ENCODE measurements around the gene CLGN.

Gene CLGN

DNA sequence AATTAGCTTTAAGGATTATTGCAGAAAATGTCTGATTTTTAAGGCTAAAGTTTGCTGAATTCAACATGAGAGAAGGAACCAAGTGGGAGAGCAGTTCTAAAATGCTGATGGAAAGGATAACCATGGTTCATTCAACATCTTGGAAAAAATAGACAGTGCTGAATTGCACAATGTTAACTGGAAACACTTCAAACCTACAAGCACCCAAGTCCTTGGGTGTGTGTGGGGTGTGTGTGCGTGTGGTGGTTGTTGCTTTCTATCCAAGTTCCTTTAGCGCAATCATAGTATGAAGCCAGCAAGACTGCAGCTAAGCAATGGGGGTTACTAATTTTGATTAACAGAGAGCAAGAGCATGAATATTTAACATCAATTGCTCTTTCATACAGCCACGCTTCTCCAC lies 83.3 kb downstream of the CLGN start:
- H3K27ac ChIP-seq (ENCODE audit: low read length), result no peak overlapping the region

GRCh38 chr4:140343303-140343702 lies 84.1 kb downstream of the CLGN start:
- DNase-seq, result no peak
- Histone ChIP-seq H3K79me2 (ENCODE audit: insufficient read depth, low read length) (no peaks in the 10 kb centered on the region), H3K9me3 (ENCODE audit: insufficient read depth, low read length, severe bottlenecking) (no peaks in the 10 kb centered on the region), H4K20me1 (ENCODE audit: insufficient read depth, low read length) (no peaks in the 10 kb centered on the region), H3K4me1 (ENCODE audit: insufficient read depth, low read length) (no peaks in the 10 kb centered on the region), H3K9ac (ENCODE audit: low read depth, low read length) (no peak overlapping the region), H3K27me3 (ENCODE audit: insufficient read depth, low read length, poor library complexity) (peaks cover 6% of the 10 kb centered on the region), H3K27ac (ENCODE audit: low read length) (no peak overlapping the region), H3K4me2 (ENCODE audit: insufficient read depth, low read length) (no peak overlapping the region), H3K36me3 (ENCODE audit: insufficient read depth, low read length) (no peaks in the 10 kb centered on the region), H3K4me3 (ENCODE audit: low read depth in 1 of 2, low read length in 2 of 2) (no peak overlapping the region), H2AFZ (ENCODE audit: low read depth, low read length) (no peak overlapping the region)
- no peak for TF ChIP-seq EZH2 (IDR thresholded peaks at IDR 0.05; ENCODE audit: borderline replicate concordance, low read depth, low read length, severe bottlenecking)
- no peak for TF ChIP-seq CTCF (IDR thresholded peaks at IDR 0.05; ENCODE audit: borderline replicate concordance, extremely low read depth, low read length, poor library complexity, severe bottlenecking)
- no peak for ATAC-seq (ENCODE audit: insufficient read depth, low read depth)

More for the DNA sequence above, 83.3 kb downstream of the CLGN start:
- H2AFZ ChIP-seq (ENCODE audit: low read depth, low read length), result no peak overlapping the region
- no peaks in the 10 kb centered on the region for H3K4me1 ChIP-seq (ENCODE audit: insufficient read depth, low read length)
- H3K9me3 ChIP-seq (ENCODE audit: insufficient read depth, low read length, severe bottlenecking), result no peaks in the 10 kb centered on the region
- TF ChIP-seq CTCF (IDR thresholded peaks at IDR 0.05; ENCODE audit: borderline replicate concordance, extremely low read depth, low read length, poor library complexity, severe bottlenecking), result no peak
- no peak for TF ChIP-seq EZH2 (IDR thresholded peaks at IDR 0.05; ENCODE audit: borderline replicate concordance, low read depth, low read length, severe bottlenecking)
- no peaks in the 10 kb centered on the region for H4K20me1 ChIP-seq (ENCODE audit: insufficient read depth, low read length)
- ATAC-seq (ENCODE audit: insufficient read depth, low read depth) (no peak), DNase-seq (no peak)
- no peaks in the 10 kb centered on the region for H3K79me2 ChIP-seq (ENCODE audit: insufficient read depth, low read length)
- peaks cover 6% of the 10 kb centered on the region for H3K27me3 ChIP-seq (ENCODE audit: insufficient read depth, low read length, poor library complexity)
- no peak overlapping the region for H3K4me2 ChIP-seq (ENCODE audit: insufficient read depth, low read length)
- no peak overlapping the region for H3K4me3 ChIP-seq (ENCODE audit: low read depth in 1 of 2, low read length in 2 of 2)
- no peaks in the 10 kb centered on the region for H3K36me3 ChIP-seq (ENCODE audit: insufficient read depth, low read length)
- H3K9ac ChIP-seq (ENCODE audit: low read depth, low read length), result no peak overlapping the region

DNA sequence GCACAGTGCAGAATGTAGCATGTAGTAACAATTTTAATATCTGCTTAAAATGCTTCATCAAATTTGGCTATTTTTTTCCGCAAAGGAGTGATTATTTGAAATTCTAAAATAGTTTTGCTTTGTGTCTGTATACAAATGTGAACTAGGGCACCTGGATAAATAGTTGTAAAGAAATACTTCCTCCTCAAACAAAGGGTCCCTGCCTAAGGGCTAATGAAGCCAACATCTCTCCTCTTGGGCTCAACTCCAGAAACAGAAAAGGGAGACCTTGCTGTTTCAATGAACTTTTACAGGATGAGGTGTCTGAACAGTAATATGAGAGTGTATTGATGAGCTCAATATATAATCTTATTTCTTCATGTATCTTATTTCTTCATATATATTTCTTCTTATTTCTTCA lies 84.8 kb downstream of the CLGN start:
- DNase-seq, result no peak
- TF ChIP-seq CTCF (IDR thresholded peaks at IDR 0.05; ENCODE audit: borderline replicate concordance, extremely low read depth, low read length, poor library complexity, severe bottlenecking) (no peak), EZH2 (IDR thresholded peaks at IDR 0.05; ENCODE audit: borderline replicate concordance, low read depth, low read length, severe bottlenecking) (no peak)
- H3K4me2 ChIP-seq (ENCODE audit: insufficient read depth, low read length), result no peak overlapping the region
- no peak for ATAC-seq (ENCODE audit: insufficient read depth, low read depth)
- no peaks in the 10 kb centered on the region for H3K36me3 ChIP-seq (ENCODE audit: insufficient read depth, low read length)
- peaks cover 6% of the 10 kb centered on the region for H3K27me3 ChIP-seq (ENCODE audit: insufficient read depth, low read length, poor library complexity)
- H3K4me1 ChIP-seq (ENCODE audit: insufficient read depth, low read length), result no peaks in the 10 kb centered on the region
- no peak overlapping the region for H3K27ac ChIP-seq (ENCODE audit: low read length)
- H4K20me1 ChIP-seq (ENCODE audit: insufficient read depth, low read length), result no peaks in the 10 kb centered on the region
- H2AFZ ChIP-seq (ENCODE audit: low read depth, low read length), result no peak overlapping the region
- no peaks in the 10 kb centered on the region for H3K9me3 ChIP-seq (ENCODE audit: insufficient read depth, low read length, severe bottlenecking)
- no peak overlapping the region for H3K9ac ChIP-seq (ENCODE audit: low read depth, low read length)
- H3K79me2 ChIP-seq (ENCODE audit: insufficient read depth, low read length), result no peaks in the 10 kb centered on the region
- no peak overlapping the region for H3K4me3 ChIP-seq (ENCODE audit: low read depth in 1 of 2, low read length in 2 of 2)
